IPS-18c (cell line): Measurements from ENCODE around the gene C1orf52.

Source experiments
- H3K4me3 ChIP-seq: 2 replicates; pipeline ENCODE4 v1.7.0; 2013; ENCODE audit warnings: low read depth, mild to moderate bottlenecking, low read length, moderate library complexity; ENCODE audit not compliant: insufficient read depth
- H3K9me3 ChIP-seq: one replicate; pipeline ENCODE4 v1.6.1; 2013; ENCODE audit warnings: mild to moderate bottlenecking, low read length, moderate library complexity; ENCODE audit not compliant: control insufficient read depth, insufficient read depth

The C1orf52 gene

GRCh38 chr1:85259118-85259911 lies at the start of gene C1orf52:
Gene C1orf52 (minus strand): TSS chr1:85259662. CDS start chr1:85259633, 29 bp downstream.
- Histone ChIP-seq H3K9me3 (no peaks in the 10 kb centered on the region), H3K4me3 (peak within 1 kb of the TSS; percentile 82)

- no peak overlapping the region for H3K4me3 ChIP-seq
- H3K9me3 ChIP-seq: peaks cover 2% of the 10 kb centered on the region
These were observed 49.4 kb upstream of the C1orf52 start for GRCh38 chr1:85308833-85309350.

GRCh38 chr1:85307987-85308832 lies 48.7 kb upstream of the C1orf52 start:
- Histone ChIP-seq H3K4me3 (peak overlapping the region; percentile 20; the same call in 1 of the 2 replicates), H3K9me3 (peaks cover 4% of the 10 kb centered on the region)

- peaks cover 8% of the 10 kb centered on the region for H3K9me3 ChIP-seq
- no peak overlapping the region for H3K4me3 ChIP-seq
These were observed 46.8 kb upstream of the C1orf52 start for GRCh38 chr1:85306236-85306635.

GRCh38 chr1:85303440-85304162 lies 44.1 kb upstream of the C1orf52 start:
- Histone ChIP-seq H3K4me3 (no peak overlapping the region), H3K9me3 (peaks cover 8% of the 10 kb centered on the region)

GRCh38 chr1:85300140-85300539 lies 40.7 kb upstream of the C1orf52 start:
- Histone ChIP-seq H3K4me3 (no peak overlapping the region), H3K9me3 (peaks cover 6% of the 10 kb centered on the region)

- peaks cover 4% of the 10 kb centered on the region for H3K9me3 ChIP-seq
- H3K4me3 ChIP-seq: no peak overlapping the region
These were observed 38.6 kb upstream of the C1orf52 start for GRCh38 chr1:85297855-85298629.

GRCh38 chr1:85297538-85297854 lies 38.0 kb upstream of the C1orf52 start:
- Histone ChIP-seq H3K9me3 (peaks cover 3% of the 10 kb centered on the region), H3K4me3 (no peak overlapping the region)

GRCh38 chr1:85296980-85297379 lies 37.5 kb upstream of the C1orf52 start:
- H3K4me3 ChIP-seq: no peak overlapping the region
- H3K9me3 ChIP-seq: no peaks in the 10 kb centered on the region

GRCh38 chr1:85295654-85296053 lies 36.2 kb upstream of the C1orf52 start:
- Histone ChIP-seq H3K4me3 (no peak overlapping the region), H3K9me3 (no peaks in the 10 kb centered on the region)

- Histone ChIP-seq H3K4me3 (no peak overlapping the region), H3K9me3 (no peaks in the 10 kb centered on the region)
These were observed 35.6 kb upstream of the C1orf52 start for GRCh38 chr1:85295006-85295431.

- Histone ChIP-seq H3K9me3 (no peaks in the 10 kb centered on the region), H3K4me3 (no peak overlapping the region)
These were observed 31.4 kb upstream of the C1orf52 start for GRCh38 chr1:85290826-85291225.

- no peak overlapping the region for H3K4me3 ChIP-seq
- H3K9me3 ChIP-seq: no peaks in the 10 kb centered on the region
These were observed 30.4 kb upstream of the C1orf52 start for GRCh38 chr1:85289848-85290335.

GRCh38 chr1:85289207-85289847 lies 29.9 kb upstream of the C1orf52 start:
- no peak overlapping the region for H3K4me3 ChIP-seq
- H3K9me3 ChIP-seq: no peaks in the 10 kb centered on the region

GRCh38 chr1:85284202-85284601 lies 24.7 kb upstream of the C1orf52 start:
- Histone ChIP-seq H3K4me3 (no peak overlapping the region), H3K9me3 (no peaks in the 10 kb centered on the region)

GRCh38 chr1:85283475-85284199 lies 24.2 kb upstream of the C1orf52 start:
- Histone ChIP-seq H3K9me3 (no peaks in the 10 kb centered on the region), H3K4me3 (no peak overlapping the region)
